ENCODE measurements around the gene PSD4. TPM values are rescaled to one million over a fixed set of nuclear protein-coding genes. Genes with fewer than 3 reads are reported as not detected.
A peak's percentile ranks its signal among the peaks of the same experiment; 100 is the strongest.

The PSD4 gene
- total and polyA plus RNA-seq, 4 donors, result 20.9 to 48.1 (median 29.0) TPM

GRCh38 chr2:113236367-113237159 is 62.8 kb downstream of the PSD4 start:
- no peaks in the 10 kb centered on the region for H3K9me3 ChIP-seq (ENCODE audit: control insufficient read depth in 4 of 4, insufficient read depth in 3 of 4, low read length in 3 of 4)
- peaks cover 0 to 6% (median 0%) of the 10 kb centered on the region in 4 donors for H3K36me3 ChIP-seq (ENCODE audit: control insufficient read depth in 4 of 4, insufficient read depth in 4 of 4, low read length in 4 of 4)
- 65 to 94% methylated on average over 31 to 38 of the region's 38 CpGs for WGBS, 2 donors
- H3K27ac ChIP-seq (ENCODE audit: low read depth in 1 of 2, low read length in 1 of 2), result peak overlapping the region in 1 of 2 donors; percentile 86
- peak overlapping the region; percentile 33 for H3K4me3 ChIP-seq
- no peak for ATAC-seq (ENCODE audit: insufficient read depth, low FRiP score)
- no peak for DNase-seq
- no peaks in the 10 kb centered on the region for H3K27me3 ChIP-seq (ENCODE audit: control insufficient read depth in 3 of 3, insufficient read depth in 3 of 3, low read length in 2 of 3)
- TF ChIP-seq CTCF (IDR thresholded peaks at IDR 0.05; ENCODE audit: control extremely low read depth, extremely low read depth), result no peak
- no peak overlapping the region for H3K9ac ChIP-seq (ENCODE audit: insufficient read depth in 1 of 2, low read length in 2 of 2)
- H3K4me1 ChIP-seq (ENCODE audit: control insufficient read depth in 5 of 5, insufficient read depth in 5 of 5, low read length in 5 of 5), result peaks cover 3 to 24% (median 16%) of the 10 kb centered on the region in 5 donors

GRCh38 chr2:113237604-113238160 is 63.9 kb downstream of the PSD4 start:
- Histone ChIP-seq H3K36me3 (ENCODE audit: control insufficient read depth in 4 of 4, insufficient read depth in 4 of 4, low read length in 4 of 4) (peaks cover 0 to 6% (median 0%) of the 10 kb centered on the region in 4 donors), H3K4me3 (no peak overlapping the region), H3K9me3 (ENCODE audit: control insufficient read depth in 4 of 4, insufficient read depth in 3 of 4, low read length in 3 of 4) (no peaks in the 10 kb centered on the region), H3K27ac (ENCODE audit: low read depth in 1 of 2, low read length in 1 of 2) (peak overlapping the region in 1 of 2 donors; percentile 62), H3K9ac (ENCODE audit: insufficient read depth in 1 of 2, low read length in 2 of 2) (no peak overlapping the region), H3K4me1 (ENCODE audit: control insufficient read depth in 5 of 5, insufficient read depth in 5 of 5, low read length in 5 of 5) (peaks cover 3 to 22% (median 16%) of the 10 kb centered on the region in 5 donors), H3K27me3 (ENCODE audit: control insufficient read depth in 3 of 3, insufficient read depth in 3 of 3, low read length in 2 of 3) (no peaks in the 10 kb centered on the region)
- WGBS, 2 donors, result 77 to 94% methylated on average over 8 to 9 of the region's 9 CpGs
- TF ChIP-seq CTCF (IDR thresholded peaks at IDR 0.05; ENCODE audit: control extremely low read depth, extremely low read depth), result no peak
- no peak for ATAC-seq (ENCODE audit: insufficient read depth, low FRiP score)
- no peak for DNase-seq

GRCh38 chr2:113238871-113239839 is 65.4 kb downstream of the PSD4 start:
- ATAC-seq (ENCODE audit: insufficient read depth, low FRiP score) (no peak), DNase-seq (no peak)
- Histone ChIP-seq H3K9ac (ENCODE audit: insufficient read depth in 1 of 2, low read length in 2 of 2) (no peak overlapping the region), H3K9me3 (ENCODE audit: control insufficient read depth in 4 of 4, insufficient read depth in 3 of 4, low read length in 3 of 4) (no peaks in the 10 kb centered on the region), H3K27ac (ENCODE audit: low read depth in 1 of 2, low read length in 1 of 2) (peak overlapping the region in 1 of 2 donors; percentile 61), H3K4me1 (ENCODE audit: control insufficient read depth in 5 of 5, insufficient read depth in 5 of 5, low read length in 5 of 5) (peaks cover 3 to 22% (median 16%) of the 10 kb centered on the region in 5 donors), H3K36me3 (ENCODE audit: control insufficient read depth in 4 of 4, insufficient read depth in 4 of 4, low read length in 4 of 4) (peaks cover 0 to 6% (median 0%) of the 10 kb centered on the region in 4 donors), H3K4me3 (no peak overlapping the region), H3K27me3 (ENCODE audit: control insufficient read depth in 3 of 3, insufficient read depth in 3 of 3, low read length in 2 of 3) (no peaks in the 10 kb centered on the region)
- TF ChIP-seq CTCF (IDR thresholded peaks at IDR 0.05; ENCODE audit: control extremely low read depth, extremely low read depth), result no peak
- 86 to 91% methylated on average over 9 of the region's 9 CpGs for WGBS, 2 donors

All from lung (tissue), 12 donors.